ENCODE results near the gene RNLS.

Gene RNLS

GRCh38 chr10:88592381-88592780 lies 9.3 kb upstream of the RNLS start:
- H3K4me3 ChIP-seq (ENCODE audit: low read depth, low read length): no peak overlapping the region
- TF ChIP-seq CTCF (IDR thresholded peaks at IDR 0.05; ENCODE audit: control insufficient read depth, extremely low read depth, insufficient read depth): no peak
- no peak for DNase-seq (ENCODE audit: low read depth)

- TF ChIP-seq CTCF (IDR thresholded peaks at IDR 0.05; ENCODE audit: control insufficient read depth, extremely low read depth, insufficient read depth): no peak
- no peak for DNase-seq (ENCODE audit: low read depth)
- H3K4me3 ChIP-seq (ENCODE audit: low read depth, low read length): no peak within 1 kb of the TSS
These were observed 3.3 kb upstream of the RNLS start, which contains the start of gene LIPJ for GRCh38 chr10:88586462-88586861. Gene LIPJ, plus strand, starts transcription at chr10:88586762. Its CDS starts 3,926 bp downstream, at chr10:88590688.

- no peak overlapping the region for H3K4me3 ChIP-seq (ENCODE audit: low read depth, low read length)
- no peak for TF ChIP-seq CTCF (IDR thresholded peaks at IDR 0.05; ENCODE audit: control insufficient read depth, extremely low read depth, insufficient read depth)
- no peak for DNase-seq (ENCODE audit: low read depth)
These were observed 453 bp upstream of the RNLS start for GRCh38 chr10:88583584-88583957.

- no peak overlapping the region for H3K4me3 ChIP-seq (ENCODE audit: low read depth, low read length)
- no peak for TF ChIP-seq CTCF (IDR thresholded peaks at IDR 0.05; ENCODE audit: control insufficient read depth, extremely low read depth, insufficient read depth)
- no peak for DNase-seq (ENCODE audit: low read depth)
These were observed 710 bp downstream of the RNLS start for GRCh38 chr10:88582411-88582805.

- H3K4me3 ChIP-seq (ENCODE audit: low read depth, low read length): no peak overlapping the region
- peak; percentile 31 for TF ChIP-seq CTCF (IDR thresholded peaks at IDR 0.05; ENCODE audit: control insufficient read depth, extremely low read depth, insufficient read depth)
- no peak for DNase-seq (ENCODE audit: low read depth)
These were observed 18.0 kb downstream of the RNLS start for GRCh38 chr10:88565072-88565471.

DNA sequence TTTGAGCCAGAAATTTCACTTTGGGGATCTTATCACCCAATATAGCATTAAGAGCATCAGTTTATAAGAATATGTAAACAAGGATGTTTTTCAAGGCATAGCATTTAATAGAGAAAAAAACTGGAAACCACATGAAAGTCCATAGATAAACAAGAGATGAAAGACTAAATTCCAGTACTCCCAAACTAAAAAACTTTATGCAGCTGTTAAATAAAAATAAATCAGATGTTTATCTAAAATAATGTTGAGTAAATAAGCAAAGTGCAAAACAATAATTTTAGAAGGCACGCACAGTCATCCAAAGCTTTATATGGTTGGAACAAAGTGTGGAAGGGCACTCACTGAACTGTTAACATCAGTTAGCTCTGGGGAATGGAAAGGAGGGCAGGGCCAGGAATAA lies 21.0 kb downstream of the RNLS start:
- no peak for DNase-seq (ENCODE audit: low read depth)
- no peak for TF ChIP-seq CTCF (IDR thresholded peaks at IDR 0.05; ENCODE audit: control insufficient read depth, extremely low read depth, insufficient read depth)
- no peak overlapping the region for H3K4me3 ChIP-seq (ENCODE audit: low read depth, low read length)

GRCh38 chr10:88557658-88558057 lies 25.5 kb downstream of the RNLS start:
- no peak for TF ChIP-seq CTCF (IDR thresholded peaks at IDR 0.05; ENCODE audit: control insufficient read depth, extremely low read depth, insufficient read depth)
- H3K4me3 ChIP-seq (ENCODE audit: low read depth, low read length): no peak overlapping the region
- no peak for DNase-seq (ENCODE audit: low read depth)
